CD4-positive, alpha-beta T cell treated with Interleukin-10 for 1 hour (primary cell): Measurements from ENCODE around the gene ZBTB17.
A peak's percentile ranks its signal among the peaks of the same experiment; 100 is the strongest.
"Not testable (repeated sequence)": the region's sequence is repeated elsewhere in the genome, so short reads cannot be mapped to it uniquely, and the experiment has no call there.

Experiments used
- DNase-seq: peaks from one replicate; pipeline ENCODE4 v3.0.0-alpha.2; 2020

The ZBTB17 gene

GRCh38 chr1:15975805-15976680 lies at the start of gene ZBTB17:
TSS of gene ZBTB17 (minus strand) at chr1:15976101. CDS start at chr1:15948495, 27,606 bp downstream.
- peak; percentile 96 for DNase-seq

GRCh38 chr1:16023050-16023653 lies 47.3 kb upstream of the ZBTB17 start:
- no peak for DNase-seq

- DNase-seq: no peak
Measured at GRCh38 chr1:16022393-16022792, 46.5 kb upstream of the ZBTB17 start.

GRCh38 chr1:16021681-16022080 lies 45.8 kb upstream of the ZBTB17 start, which contains the start of gene CLCNKA:
TSS of gene CLCNKA (plus strand) at chr1:16022036. CDS start at chr1:16022620, 584 bp downstream.
- no peak for DNase-seq

- DNase-seq: not testable (repeated sequence)
Measured at GRCh38 chr1:16020878-16021277, 45.0 kb upstream of the ZBTB17 start.

GRCh38 chr1:16020325-16020724 lies 44.4 kb upstream of the ZBTB17 start:
- no peak for DNase-seq

- DNase-seq: no peak
Measured at GRCh38 chr1:16019644-16020277, 43.9 kb upstream of the ZBTB17 start.

- no peak for DNase-seq
Measured at GRCh38 chr1:16018749-16019643, 43.1 kb upstream of the ZBTB17 start.

GRCh38 chr1:16018308-16018707 lies 42.4 kb upstream of the ZBTB17 start:
- DNase-seq: no peak

- no peak for DNase-seq
Measured at GRCh38 chr1:16017461-16018303, 41.8 kb upstream of the ZBTB17 start, which contains the start of gene HSPB7. TSS of gene HSPB7 (minus strand) at chr1:16018043. CDS start at chr1:16017963, 80 bp downstream.

GRCh38 chr1:16017076-16017460 lies 41.2 kb upstream of the ZBTB17 start:
- no peak for DNase-seq

- DNase-seq: no peak
Measured at GRCh38 chr1:16015960-16016901, 40.3 kb upstream of the ZBTB17 start.

GRCh38 chr1:16015491-16015890 lies 39.6 kb upstream of the ZBTB17 start:
- no peak for DNase-seq

- DNase-seq: no peak
Measured at GRCh38 chr1:16014509-16015482, 38.9 kb upstream of the ZBTB17 start.

- DNase-seq: no peak
Measured at GRCh38 chr1:16013908-16014258, 38.0 kb upstream of the ZBTB17 start.

GRCh38 chr1:16013220-16013907 lies 37.5 kb upstream of the ZBTB17 start:
- DNase-seq: peak; percentile 17

GRCh38 chr1:16012590-16013219 lies 36.8 kb upstream of the ZBTB17 start:
- peak; percentile 20 for DNase-seq
